ENCODE data around the gene RFPL2.

- TF ChIP-seq YY1 (IDR thresholded peaks at IDR 0.05; ENCODE audit: low read depth) (no peak), TAF1 (IDR thresholded peaks at IDR 0.05; ENCODE audit: low read depth) (no peak), USF1 (IDR thresholded peaks at IDR 0.05) (no peak), RAD21 (IDR thresholded peaks at IDR 0.05; ENCODE audit: low read depth) (no peak)
Observed at GRCh38 chr22:32207971-32208480, 3.2 kb upstream of the RFPL2 start.
